Naive B cell (primary cell): ENCODE results near the gene STX18. TPM values are rescaled to one million over a fixed set of nuclear protein-coding genes. Genes with fewer than 3 reads are reported as not detected.

Experiments
- ATAC-seq, 2 donors: fragments of 150-1000 bp; cut with Tn5 transposase; 2 replicates each; pipeline ENCODE4 v1.10.0; 2021; ENCODE audit warnings: low read depth in 2 of 2, mild to moderate bottlenecking in 2 of 2, moderate library complexity in 2 of 2
- DNase-seq: peaks from one replicate; pipeline ENCODE4 v3.0.0; 2022
- H3K27ac Mint-ChIP-seq, 6 donors: one replicate each; pipeline ENCODE4 v1.8.0; 2020 to 2022; ENCODE audit warnings: mild to moderate bottlenecking in 6 of 6, mixed read lengths in 6 of 6, moderate library complexity in 5 of 6, inconsistent platforms in 2 of 6
- H3K27me3 Mint-ChIP-seq, 3 donors: one replicate each; pipeline ENCODE4 v1.8.0; 2021 to 2022; ENCODE audit warnings: mixed read lengths in 3 of 3, mild to moderate bottlenecking in 1 of 3
- H3K36me3 Mint-ChIP-seq, 2 donors: one replicate each; pipeline ENCODE4 v1.8.0; 2020 to 2022; ENCODE audit warnings: mixed read lengths in 2 of 2, inconsistent platforms in 1 of 2, mild to moderate bottlenecking in 1 of 2
- H3K4me1 Mint-ChIP-seq, 3 donors: one replicate each; pipeline ENCODE4 v1.8.0; 2020 to 2022; ENCODE audit warnings: mixed read lengths in 3 of 3, inconsistent platforms in 1 of 3, mild to moderate bottlenecking in 1 of 3, moderate library complexity in 1 of 3
- H3K4me3 Mint-ChIP-seq, 8 donors: one replicate each; pipeline ENCODE4 v1.8.0; 2020 to 2022; ENCODE audit warnings: mild to moderate bottlenecking in 8 of 8, mixed read lengths in 8 of 8, moderate library complexity in 8 of 8, inconsistent platforms in 2 of 8
- H3K9me3 Mint-ChIP-seq, 7 donors: one replicate each; pipeline ENCODE4 v1.8.0; 2020 to 2022; ENCODE audit warnings: mixed read lengths in 7 of 7, mild to moderate bottlenecking in 5 of 7, inconsistent platforms in 2 of 7, moderate library complexity in 1 of 7
- polyA plus RNA-seq, 6 donors: library from polyadenylated mRNA; unstranded; fragments of 300-500 nt; fragmentation: Illumina TruSeq; gene quantifications; one replicate each; pipeline ENCODE4 v1.2.3, GENCODE V29; 2021; ENCODE audit warnings: low read depth in 6 of 6

Gene STX18
- polyA plus RNA-seq, 6 donors from 2014 or later, result 7.8 to 27.5 (median 22.9) TPM

- H3K36me3 Mint-ChIP-seq, result peaks cover 13 to 15% of the 10 kb centered on the region in 2 donors
- DNase-seq, result no peak
- H3K27ac Mint-ChIP-seq, result peak overlapping the region in 1 of 6 donors; percentile 88
- H3K4me1 Mint-ChIP-seq, result peaks cover 0 to 10% (median 6%) of the 10 kb centered on the region in 3 donors
- peak overlapping the region in 2 of 8 donors; percentile 15 to 25 for H3K4me3 Mint-ChIP-seq
- H3K9me3 Mint-ChIP-seq, result peaks cover 0 to 10% (median 4%) of the 10 kb centered on the region in 7 donors
- ATAC-seq, result no peak
- H3K27me3 Mint-ChIP-seq, result no peaks in the 10 kb centered on the region
Measured at GRCh38 chr4:4412641-4413372, 129.0 kb downstream of the STX18 start.

GRCh38 chr4:4411906-4412305, 129.9 kb downstream of the STX18 start:
- Mint-ChIP-seq H3K9me3 (peaks cover 0 to 10% (median 4%) of the 10 kb centered on the region in 7 donors), H3K27ac (no peak overlapping the region), H3K36me3 (peaks cover 9 to 13% of the 10 kb centered on the region in 2 donors), H3K4me3 (no peak overlapping the region), H3K27me3 (peaks cover 0 to 8% (median 5%) of the 10 kb centered on the region in 3 donors), H3K4me1 (peaks cover 0 to 10% (median 6%) of the 10 kb centered on the region in 3 donors)
- no peak for DNase-seq
- no peak for ATAC-seq

GRCh38 chr4:4410271-4410670, 131.6 kb downstream of the STX18 start:
- Mint-ChIP-seq H3K4me3 (no peak overlapping the region), H3K27ac (no peak overlapping the region), H3K36me3 (no peaks in the 10 kb centered on the region), H3K9me3 (peaks cover 0 to 2% (median 0%) of the 10 kb centered on the region in 7 donors), H3K27me3 (peaks cover 0 to 17% (median 13%) of the 10 kb centered on the region in 3 donors), H3K4me1 (peaks cover 0 to 10% (median 6%) of the 10 kb centered on the region in 3 donors)
- no peak for ATAC-seq
- no peak for DNase-seq

- Mint-ChIP-seq H3K4me1 (peaks cover 0 to 10% (median 6%) of the 10 kb centered on the region in 3 donors), H3K27me3 (peaks cover 0 to 24% (median 20%) of the 10 kb centered on the region in 3 donors), H3K9me3 (peaks cover 0 to 1% (median 0%) of the 10 kb centered on the region in 7 donors), H3K27ac (peak overlapping the region in 3 of 6 donors; percentile 49 to 83 (median 59)), H3K36me3 (no peaks in the 10 kb centered on the region), H3K4me3 (peak overlapping the region in 1 of 8 donors; percentile 44)
- ATAC-seq (no peak), DNase-seq (no peak)
Measured at GRCh38 chr4:4409416-4410115, 132.3 kb downstream of the STX18 start.

- Mint-ChIP-seq H3K27ac (no peak overlapping the region), H3K27me3 (peaks cover 0 to 28% (median 22%) of the 10 kb centered on the region in 3 donors), H3K4me1 (peaks cover 0 to 10% (median 6%) of the 10 kb centered on the region in 3 donors), H3K36me3 (no peaks in the 10 kb centered on the region), H3K9me3 (no peaks in the 10 kb centered on the region), H3K4me3 (no peak overlapping the region)
- DNase-seq (no peak), ATAC-seq (no peak)
Measured at GRCh38 chr4:4408576-4409335, 133.1 kb downstream of the STX18 start.

- peaks cover 0 to 3% (median 3%) of the 10 kb centered on the region in 3 donors for H3K4me1 Mint-ChIP-seq
- H3K27me3 Mint-ChIP-seq, result peaks cover 5 to 34% (median 22%) of the 10 kb centered on the region in 3 donors
- ATAC-seq (no peak), DNase-seq (no peak)
- no peaks in the 10 kb centered on the region for H3K36me3 Mint-ChIP-seq
- H3K4me3 Mint-ChIP-seq, result no peak overlapping the region
- H3K27ac Mint-ChIP-seq, result no peak overlapping the region
- H3K9me3 Mint-ChIP-seq, result no peaks in the 10 kb centered on the region
Measured at GRCh38 chr4:4408132-4408523, 133.7 kb downstream of the STX18 start.

GRCh38 chr4:4407299-4408131, 134.3 kb downstream of the STX18 start:
- H3K36me3 Mint-ChIP-seq, result no peaks in the 10 kb centered on the region
- no peak overlapping the region for H3K27ac Mint-ChIP-seq
- DNase-seq, result no peak
- H3K27me3 Mint-ChIP-seq, result peaks cover 5 to 40% (median 22%) of the 10 kb centered on the region in 3 donors
- H3K9me3 Mint-ChIP-seq, result no peaks in the 10 kb centered on the region
- no peak for ATAC-seq
- H3K4me3 Mint-ChIP-seq, result no peak overlapping the region
- no peaks in the 10 kb centered on the region for H3K4me1 Mint-ChIP-seq

- peaks cover 5 to 43% (median 22%) of the 10 kb centered on the region in 3 donors for H3K27me3 Mint-ChIP-seq
- H3K4me3 Mint-ChIP-seq, result no peak overlapping the region
- no peaks in the 10 kb centered on the region for H3K4me1 Mint-ChIP-seq
- H3K27ac Mint-ChIP-seq, result no peak overlapping the region
- no peaks in the 10 kb centered on the region for H3K9me3 Mint-ChIP-seq
- ATAC-seq, result no peak
- DNase-seq, result no peak
- H3K36me3 Mint-ChIP-seq, result no peaks in the 10 kb centered on the region
Measured at GRCh38 chr4:4406455-4407298, 135.2 kb downstream of the STX18 start.

- Mint-ChIP-seq H3K36me3 (no peaks in the 10 kb centered on the region), H3K4me1 (no peaks in the 10 kb centered on the region), H3K27ac (peak overlapping the region in 1 of 6 donors; percentile 65)
Measured at GRCh38 chr4:4405358-4405962, 136.4 kb downstream of the STX18 start.

GRCh38 chr4:4402966-4403365, 138.9 kb downstream of the STX18 start:
- H3K27me3 Mint-ChIP-seq, result peaks cover 14 to 70% (median 24%) of the 10 kb centered on the region in 3 donors
- H3K4me1 Mint-ChIP-seq, result no peaks in the 10 kb centered on the region
- no peak overlapping the region for H3K4me3 Mint-ChIP-seq
- H3K27ac Mint-ChIP-seq, result no peak overlapping the region
- peaks cover 0 to 22% (median 2%) of the 10 kb centered on the region in 7 donors for H3K9me3 Mint-ChIP-seq
- DNase-seq (no peak), ATAC-seq (no peak)
- no peaks in the 10 kb centered on the region for H3K36me3 Mint-ChIP-seq

More at GRCh38 chr4:4405358-4405962, 136.4 kb downstream of the STX18 start:
- DNase-seq (no peak), ATAC-seq (no peak)
- H3K4me3 Mint-ChIP-seq, result no peak overlapping the region
- H3K27me3 Mint-ChIP-seq, result peaks cover 5 to 48% (median 22%) of the 10 kb centered on the region in 3 donors
- H3K9me3 Mint-ChIP-seq, result peaks cover 0 to 3% (median 0%) of the 10 kb centered on the region in 7 donors

- H3K4me3 Mint-ChIP-seq, result no peak overlapping the region
- no peaks in the 10 kb centered on the region for H3K36me3 Mint-ChIP-seq
- no peak for DNase-seq
- H3K27ac Mint-ChIP-seq, result no peak overlapping the region
- no peak for ATAC-seq
- peaks cover 0 to 25% (median 2%) of the 10 kb centered on the region in 7 donors for H3K9me3 Mint-ChIP-seq
- peaks cover under 1 to 4% (median 2%) of the 10 kb centered on the region in 3 donors for H3K4me1 Mint-ChIP-seq
- peaks cover 18 to 71% (median 28%) of the 10 kb centered on the region in 3 donors for H3K27me3 Mint-ChIP-seq
Measured at GRCh38 chr4:4401036-4401435, 140.8 kb downstream of the STX18 start.
